Middle frontal gyrus (tissue), 1 donor: Measurements from ENCODE around the gene TSPAN18.

Source experiments
- DNase-seq: peaks from one replicate; pipeline ENCODE4 v3.0.0-alpha.2; 2015; ENCODE audit warnings: low spot score; ENCODE audit errors: extremely low spot score

Gene TSPAN18

DNA sequence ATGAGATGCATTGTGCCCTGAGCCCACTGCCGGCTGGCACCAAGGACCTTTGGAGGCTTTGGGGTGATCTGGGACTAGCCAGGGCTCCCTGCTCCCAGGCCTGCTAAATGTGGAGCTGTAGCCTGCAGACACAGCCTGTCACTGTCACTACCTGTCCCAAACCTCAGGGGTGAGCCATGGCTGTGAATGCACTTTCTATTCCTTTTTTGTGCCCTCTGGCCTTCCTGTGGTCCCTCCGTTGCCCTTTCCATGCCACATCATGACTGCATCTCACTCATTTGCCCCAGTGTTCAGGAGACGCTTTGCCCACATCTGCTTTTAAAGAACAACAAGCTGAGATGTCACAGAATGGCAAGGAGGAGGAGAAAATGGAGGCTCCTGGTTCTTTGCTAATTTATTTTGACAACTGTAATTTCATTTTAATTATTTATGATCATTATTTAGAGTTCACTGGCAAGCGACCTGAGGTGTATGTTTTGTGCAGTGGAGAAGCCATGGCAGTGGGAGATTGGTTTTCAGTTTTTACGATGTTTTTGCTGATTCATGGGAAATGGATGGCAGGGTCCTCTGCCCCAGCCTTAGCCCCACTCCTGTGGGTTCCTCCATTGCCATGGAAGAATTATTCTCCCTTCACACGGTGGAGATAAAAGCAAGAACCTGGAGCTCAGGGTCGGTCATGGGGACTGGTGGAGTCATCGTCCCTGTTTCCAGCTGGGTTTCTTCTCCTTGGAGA is 69.2 kb downstream of the TSPAN18 start:
- no peak for DNase-seq

- DNase-seq: no peak
These were observed 70.3 kb downstream of the TSPAN18 start for GRCh38 chr11:44797051-44797450.

DNA sequence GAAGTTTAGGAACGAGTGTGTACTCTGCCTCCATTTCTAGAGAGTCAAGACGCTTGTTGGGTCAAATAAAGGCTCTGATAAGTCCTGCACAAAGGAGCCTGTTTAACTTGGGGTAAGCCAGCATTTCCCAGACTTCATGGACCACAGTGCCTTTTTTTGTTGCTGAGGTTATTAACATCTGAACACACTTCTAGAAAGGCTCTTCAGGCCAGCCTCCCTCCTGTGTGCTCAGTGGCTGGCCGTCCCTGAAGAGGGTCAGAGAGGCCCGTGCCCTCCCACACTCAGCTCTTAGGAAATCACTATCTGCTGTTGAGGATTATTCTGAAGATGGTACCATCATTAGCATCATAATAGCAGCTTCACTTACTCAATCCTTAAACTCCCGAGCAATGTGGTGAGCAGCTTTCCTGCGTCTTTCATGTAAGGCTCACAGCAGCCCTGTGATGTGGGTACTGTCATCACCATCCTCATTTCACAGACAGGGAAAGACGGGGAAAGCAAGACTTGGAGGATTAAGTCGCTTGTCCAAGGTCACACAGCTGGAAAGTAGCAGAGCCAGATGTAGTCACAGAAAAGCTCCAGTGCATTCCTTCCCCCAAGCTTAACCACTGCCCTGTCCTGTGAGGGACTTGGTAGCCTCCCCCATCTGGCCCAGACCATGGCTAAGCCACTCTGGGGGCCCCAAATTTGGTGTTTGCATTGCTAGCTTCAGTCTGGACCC is 71.3 kb downstream of the TSPAN18 start:
- DNase-seq: no peak

GRCh38 chr11:44798607-44798972 is 71.8 kb downstream of the TSPAN18 start:
- DNase-seq: no peak

GRCh38 chr11:44799012-44799411 is 72.2 kb downstream of the TSPAN18 start:
- DNase-seq: no peak

GRCh38 chr11:44802347-44802746 is 75.6 kb downstream of the TSPAN18 start:
- DNase-seq: no peak

DNA sequence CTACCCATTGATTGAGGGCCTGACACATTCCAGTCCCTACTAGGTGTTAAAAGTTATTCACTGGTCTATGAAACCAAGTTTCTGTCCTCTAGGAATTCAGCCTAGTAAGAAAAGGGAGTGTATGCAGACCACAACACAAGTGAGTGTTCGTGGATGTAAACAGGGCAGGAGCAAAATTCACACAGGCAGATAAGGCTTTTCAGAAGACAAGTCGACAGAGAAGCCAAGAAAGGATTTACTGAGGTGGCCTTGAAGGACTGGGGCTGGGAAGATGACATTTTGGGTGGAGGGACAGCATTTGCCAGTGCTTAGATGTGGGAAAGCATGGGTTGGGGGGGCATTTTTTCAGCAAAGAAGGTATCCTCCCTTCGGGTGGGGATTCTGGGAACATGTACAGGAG is 76.2 kb downstream of the TSPAN18 start:
- DNase-seq: no peak

- DNase-seq: no peak
These were observed 78.0 kb downstream of the TSPAN18 start for GRCh38 chr11:44804449-44805437.

DNA sequence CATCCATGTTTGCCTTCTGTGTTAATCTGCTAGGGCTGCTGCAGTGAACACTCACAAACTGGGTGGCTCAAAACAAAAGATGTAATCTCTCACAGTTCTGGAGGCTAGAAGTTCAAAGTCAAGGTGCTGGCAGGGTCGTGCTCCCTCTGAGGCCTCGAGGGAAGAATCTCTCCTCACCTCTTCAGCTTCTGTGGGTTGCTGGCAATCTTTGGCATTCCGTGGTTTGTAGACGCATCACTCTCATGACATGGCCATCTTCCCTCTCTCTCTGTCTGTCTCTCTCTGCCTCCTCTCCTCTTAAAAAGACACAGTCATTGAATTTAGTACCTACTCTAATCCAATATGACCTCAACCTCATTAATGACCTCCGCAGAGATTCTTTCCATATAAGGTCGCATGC is 78.8 kb downstream of the TSPAN18 start:
- DNase-seq: no peak

- no peak for DNase-seq
These were observed 81.4 kb downstream of the TSPAN18 start for GRCh38 chr11:44808053-44808753.

DNA sequence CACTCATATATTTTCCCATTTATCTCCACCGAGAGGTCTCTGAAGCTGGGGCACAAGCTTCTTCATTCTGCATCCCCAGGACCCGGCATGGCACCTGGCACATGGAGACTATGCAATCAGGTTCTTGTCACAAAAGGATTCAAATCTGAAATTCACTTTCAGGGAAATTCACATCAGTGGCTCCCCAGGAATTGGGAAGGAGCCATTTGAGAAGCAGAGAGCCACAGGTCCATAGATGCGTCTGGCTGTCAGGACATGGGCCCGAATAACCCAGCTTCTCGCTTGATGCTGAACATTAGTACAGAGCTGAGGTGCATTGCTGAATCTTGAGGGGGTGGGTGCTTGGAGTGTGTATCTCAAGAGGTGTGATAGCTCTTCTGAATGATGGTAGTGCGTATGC is 82.5 kb downstream of the TSPAN18 start:
- no peak for DNase-seq

GRCh38 chr11:44811841-44812448 is 85.2 kb downstream of the TSPAN18 start:
- DNase-seq: no peak

GRCh38 chr11:44812971-44813370 is 86.2 kb downstream of the TSPAN18 start:
- DNase-seq: no peak

GRCh38 chr11:44813401-44813800 is 86.6 kb downstream of the TSPAN18 start:
- DNase-seq: no peak

GRCh38 chr11:44814881-44815592 is 88.3 kb downstream of the TSPAN18 start:
- no peak for DNase-seq

GRCh38 chr11:44815917-44816456 is 89.2 kb downstream of the TSPAN18 start:
- no peak for DNase-seq

DNA sequence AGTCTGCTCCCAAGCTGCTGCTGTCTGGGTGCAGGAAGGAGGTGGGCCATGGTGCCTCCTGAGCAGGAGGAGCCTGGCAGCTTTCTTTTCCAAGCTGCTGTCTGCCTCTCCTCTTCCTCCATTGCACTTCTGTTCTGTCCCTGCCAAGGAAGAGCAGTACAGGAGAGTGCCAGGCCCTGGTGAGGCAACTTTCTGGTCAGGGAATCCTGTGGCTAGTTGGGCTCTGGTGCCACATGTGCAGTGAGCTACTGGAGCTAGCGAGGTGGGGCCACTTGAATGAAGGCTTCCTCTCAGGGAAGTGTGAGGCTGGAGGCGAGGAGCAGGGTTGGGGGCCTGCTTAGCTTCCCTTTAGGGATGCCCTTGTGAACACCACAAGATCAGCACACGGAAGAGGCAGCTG is 90.0 kb downstream of the TSPAN18 start:
- no peak for DNase-seq

GRCh38 chr11:44817207-44817949 is 90.6 kb downstream of the TSPAN18 start:
- DNase-seq: no peak

- no peak for DNase-seq
These were observed 91.3 kb downstream of the TSPAN18 start for GRCh38 chr11:44818110-44818509.
